Gastrocnemius medialis (tissue), 4 donors: Measurements from ENCODE around the gene ZIC2.

Source experiments
- POLR2A ChIP-seq, 2 donors: fragments of 450-650 bp; IDR thresholded peaks; one replicate each; pipeline ENCODE4 v1.6.1; 2017; ENCODE audit warnings: antibody characterized with exemption in 2 of 2, mild to moderate bottlenecking in 2 of 2, moderate library complexity in 2 of 2
- TF ChIP-seq, protein P1 (sequence below), 5 experiments: fragments of 450-650 bp in 3 of 5; fragments of 200-600 bp in 2 of 5; sonication (generic) in 2 of 5; IDR thresholded peaks in 4 of 5; conservative IDR thresholded peaks in 1 of 5; 1 replicate in 4 of 5; 2 replicates in 1 of 5; pipeline ENCODE4 v1.5.1; 2016 to 2019; ENCODE audit warnings: antibody characterized with exemption in 5 of 5, mild to moderate bottlenecking in 3 of 5, moderate library complexity in 3 of 5

GRCh38 chr13:99955747-99956472 lies 25.7 kb upstream of the ZIC2 start:
- TF ChIP-seq POLR2A (IDR thresholded peaks at IDR 0.05) = no peak
- TF ChIP-seq, protein P1, sequence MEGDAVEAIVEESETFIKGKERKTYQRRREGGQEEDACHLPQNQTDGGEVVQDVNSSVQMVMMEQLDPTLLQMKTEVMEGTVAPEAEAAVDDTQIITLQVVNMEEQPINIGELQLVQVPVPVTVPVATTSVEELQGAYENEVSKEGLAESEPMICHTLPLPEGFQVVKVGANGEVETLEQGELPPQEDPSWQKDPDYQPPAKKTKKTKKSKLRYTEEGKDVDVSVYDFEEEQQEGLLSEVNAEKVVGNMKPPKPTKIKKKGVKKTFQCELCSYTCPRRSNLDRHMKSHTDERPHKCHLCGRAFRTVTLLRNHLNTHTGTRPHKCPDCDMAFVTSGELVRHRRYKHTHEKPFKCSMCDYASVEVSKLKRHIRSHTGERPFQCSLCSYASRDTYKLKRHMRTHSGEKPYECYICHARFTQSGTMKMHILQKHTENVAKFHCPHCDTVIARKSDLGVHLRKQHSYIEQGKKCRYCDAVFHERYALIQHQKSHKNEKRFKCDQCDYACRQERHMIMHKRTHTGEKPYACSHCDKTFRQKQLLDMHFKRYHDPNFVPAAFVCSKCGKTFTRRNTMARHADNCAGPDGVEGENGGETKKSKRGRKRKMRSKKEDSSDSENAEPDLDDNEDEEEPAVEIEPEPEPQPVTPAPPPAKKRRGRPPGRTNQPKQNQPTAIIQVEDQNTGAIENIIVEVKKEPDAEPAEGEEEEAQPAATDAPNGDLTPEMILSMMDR (IDR thresholded peaks at IDR 0.05 in 4 of 5, conservative IDR thresholded peaks at IDR 0.05 in 1 of 5) = no peak
